GM19328 (cell line): ENCODE measurements around the gene FOXO3.
"Not testable (repeated sequence)": the region's sequence is repeated elsewhere in the genome, so short reads cannot be mapped to it uniquely, and the experiment has no call there.

ENCODE experiments used
- ATAC-seq: cut with Tn5 transposase; IDR thresholded peaks from one replicate; pipeline ENCODE4 v1.9.1; 2021; ENCODE audit warnings: mild to moderate bottlenecking, moderate library complexity; ENCODE audit not compliant: unreplicated experiment

FOXO3 gene

DNA sequence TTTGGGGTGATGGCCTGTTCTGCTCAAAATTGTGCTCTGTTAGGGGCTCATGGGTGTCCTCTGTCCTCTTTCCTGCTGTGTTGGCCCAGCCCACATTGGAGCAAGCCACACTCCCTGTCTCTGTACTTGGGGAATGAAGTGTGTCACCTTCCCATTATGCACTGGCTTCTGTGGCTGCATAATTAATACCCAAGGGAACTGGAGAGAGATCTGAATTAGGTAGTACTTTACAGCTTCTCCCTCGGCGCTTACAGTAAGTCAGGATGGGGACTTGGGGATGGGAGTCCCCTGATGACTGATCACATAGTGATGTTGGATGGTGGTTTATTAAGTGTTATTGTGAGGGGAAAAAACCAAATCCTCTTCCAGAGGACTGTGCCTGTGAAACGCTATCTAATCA lies 116.6 kb downstream of the FOXO3 start:
- ATAC-seq = no peak

DNA sequence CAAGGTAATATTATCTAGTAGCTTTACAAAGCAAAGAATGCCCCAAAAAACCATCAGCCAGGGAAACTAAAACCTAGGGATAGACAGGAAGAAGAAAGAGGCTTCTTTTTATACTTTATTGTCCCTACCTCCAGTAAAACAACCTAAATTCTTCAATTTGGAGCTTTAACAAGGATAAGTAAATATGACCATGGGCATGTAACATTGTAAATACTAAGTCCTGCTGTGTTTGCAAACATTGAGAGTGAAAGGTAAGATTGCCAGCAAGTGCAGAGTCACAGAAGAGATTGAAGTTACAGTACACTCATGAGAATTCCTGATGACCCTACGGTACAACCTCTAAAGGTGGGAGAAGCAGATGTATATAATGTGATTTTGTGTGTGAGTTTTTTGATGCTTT lies 117.2 kb downstream of the FOXO3 start:
- no peak for ATAC-seq

DNA sequence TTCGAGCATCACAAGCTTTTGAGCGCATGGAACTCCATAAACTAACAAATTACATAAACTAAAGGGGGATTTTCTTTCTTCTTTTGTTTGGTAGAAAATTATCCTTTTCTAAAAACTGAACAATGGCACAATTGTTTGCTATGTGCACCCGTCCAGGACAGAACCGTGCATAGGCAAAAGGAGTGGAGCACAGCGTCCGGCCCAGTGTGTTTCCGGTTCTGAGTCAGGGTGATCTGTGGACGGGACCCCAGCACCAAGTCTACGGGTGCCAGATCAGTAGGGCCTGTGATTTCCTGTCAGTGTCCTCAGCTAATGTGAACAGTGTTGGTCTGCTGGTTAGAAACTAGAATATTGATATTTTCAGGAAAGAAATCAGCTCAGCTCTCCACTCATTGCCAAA lies 119.6 kb downstream of the FOXO3 start:
- not testable (repeated sequence) for ATAC-seq

DNA sequence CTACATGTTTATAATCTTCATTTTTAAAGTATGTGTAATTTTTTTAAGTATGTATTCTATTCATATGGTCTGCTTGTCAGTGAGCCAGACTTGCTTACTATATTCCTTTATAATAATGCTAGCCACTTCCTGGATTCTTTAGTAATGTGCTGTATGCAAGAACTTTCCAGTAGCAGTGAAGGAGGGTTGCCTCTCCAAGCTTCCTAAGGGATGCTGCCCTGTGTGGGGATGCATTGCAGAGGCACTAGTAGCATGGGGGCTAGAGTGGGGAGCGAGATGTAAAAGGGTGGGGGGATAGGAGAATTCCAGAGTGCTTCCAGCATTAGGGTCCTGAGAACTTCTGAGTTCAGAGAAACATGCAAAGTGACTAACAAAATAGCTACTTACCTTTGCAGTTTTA lies 121.0 kb downstream of the FOXO3 start:
- not testable (repeated sequence) for ATAC-seq

DNA sequence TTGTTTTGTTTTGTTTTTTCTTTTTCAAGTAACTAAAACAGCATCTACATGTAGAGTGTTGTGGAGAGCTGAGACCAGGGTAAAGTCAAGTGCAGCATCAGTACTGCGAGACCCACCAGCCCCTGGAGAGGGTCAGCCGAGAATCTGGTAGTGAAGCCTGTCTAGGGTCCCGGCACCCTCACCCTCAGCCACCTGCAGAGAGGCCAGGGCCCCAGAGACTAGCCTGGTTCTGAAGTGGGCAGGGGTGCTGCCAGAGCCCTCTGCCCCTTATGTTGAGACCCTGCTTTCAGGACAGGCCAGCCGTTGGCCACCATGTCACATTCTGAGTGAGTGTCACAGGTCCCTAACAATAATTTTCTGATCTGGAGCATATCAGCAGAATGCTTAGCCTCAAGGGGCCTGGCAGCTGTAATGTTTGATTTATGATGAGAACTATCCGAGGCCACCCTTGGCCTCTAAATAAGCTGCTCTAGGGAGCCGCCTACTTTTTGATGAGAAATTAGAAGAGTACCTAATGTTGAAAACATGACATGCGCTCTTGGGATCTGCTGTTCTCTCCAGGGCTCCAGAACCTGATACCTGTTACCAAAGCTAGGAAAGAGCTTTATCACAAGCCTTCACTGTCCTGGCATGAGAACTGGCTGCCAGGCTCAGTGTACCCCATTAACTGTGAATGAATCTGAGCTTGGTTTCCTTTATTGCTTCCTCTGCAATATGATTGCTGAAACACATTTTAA lies 121.8 kb downstream of the FOXO3 start:
- not testable (repeated sequence) for ATAC-seq

DNA sequence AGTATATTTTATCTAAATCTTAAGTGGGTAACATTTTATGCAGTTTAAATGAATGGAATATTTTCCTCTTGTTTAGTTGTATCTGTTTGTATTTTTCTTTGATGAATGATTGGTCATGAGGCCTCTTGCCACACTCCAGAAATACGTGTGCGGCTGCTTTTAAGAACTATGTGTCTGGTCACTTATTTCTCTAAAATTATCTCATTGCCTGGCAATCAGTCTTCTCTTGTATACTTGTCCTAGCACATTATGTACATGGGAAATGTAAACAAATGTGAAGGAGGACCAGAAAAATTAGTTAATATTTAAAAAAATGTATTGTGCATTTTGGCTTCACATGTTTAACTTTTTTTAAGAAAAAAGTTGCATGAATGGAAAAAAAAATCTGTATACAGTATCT lies 123.3 kb downstream of the FOXO3 start:
- ATAC-seq = not testable (repeated sequence)

DNA sequence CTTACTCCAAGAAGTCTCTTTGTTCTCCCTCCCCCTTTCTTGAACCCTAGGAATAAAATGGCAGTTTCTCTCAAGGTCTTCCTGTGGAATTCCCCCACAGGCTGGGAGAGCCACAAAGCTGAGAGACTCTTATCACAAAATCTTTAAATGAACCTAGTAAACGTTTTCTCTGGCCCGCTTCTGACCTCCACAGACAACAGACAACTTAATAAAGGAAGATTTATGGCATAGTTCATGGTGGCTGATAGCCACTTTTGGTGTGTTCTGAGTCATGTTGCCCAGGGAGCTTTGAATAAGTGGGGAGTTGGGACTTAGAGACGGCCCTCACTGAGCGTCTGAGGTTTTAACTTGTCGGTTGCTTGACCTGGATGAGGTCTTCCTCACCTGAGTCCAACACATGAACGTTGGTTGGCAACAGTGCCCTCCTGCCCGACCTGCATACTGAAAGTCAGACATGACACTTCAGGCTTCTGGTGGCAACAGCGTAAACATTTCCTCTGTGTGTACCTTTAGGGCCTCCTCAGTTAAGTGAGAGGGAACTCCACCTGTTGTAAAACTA lies 124.1 kb downstream of the FOXO3 start:
- ATAC-seq = no peak

DNA sequence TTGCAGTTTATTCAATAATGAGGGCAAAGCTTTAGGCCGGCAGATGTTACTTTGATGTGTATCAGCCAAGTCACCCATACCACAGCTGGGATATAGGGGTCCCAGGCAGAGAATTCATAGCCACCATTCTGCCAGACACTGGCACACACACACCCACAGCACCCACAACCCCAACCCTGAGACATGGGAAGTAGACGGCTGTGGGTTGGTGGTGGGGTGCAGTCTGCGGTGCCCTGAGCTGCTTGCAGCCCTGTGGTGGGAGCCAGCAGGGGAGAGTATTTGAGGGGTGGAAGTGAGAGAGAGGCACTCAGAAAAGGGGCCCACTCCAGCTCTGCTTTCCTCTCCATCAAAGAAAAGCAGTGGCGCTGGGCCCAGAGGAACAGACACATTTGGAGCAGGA lies 125.3 kb downstream of the FOXO3 start:
- ATAC-seq = no peak

DNA sequence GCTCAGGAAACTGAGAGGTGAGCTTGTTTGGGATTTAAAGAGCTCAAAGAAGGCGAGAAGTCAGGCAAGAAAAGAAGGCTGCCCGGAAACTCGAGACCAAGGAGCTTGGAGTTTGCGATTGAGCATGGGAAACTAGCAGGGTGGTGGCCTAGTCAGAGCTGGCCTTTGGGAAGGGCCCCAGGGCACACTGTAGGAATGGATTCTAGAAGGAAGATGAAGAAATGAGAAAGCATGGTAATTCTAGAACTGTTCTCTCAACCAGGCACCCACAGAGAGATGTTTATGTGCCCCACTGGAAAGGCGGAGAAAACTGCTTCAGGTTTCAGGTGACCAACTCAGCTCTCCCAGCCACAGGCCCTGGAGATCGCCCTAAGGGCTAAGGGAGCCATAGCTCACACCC lies 126.2 kb downstream of the FOXO3 start:
- ATAC-seq = no peak

DNA sequence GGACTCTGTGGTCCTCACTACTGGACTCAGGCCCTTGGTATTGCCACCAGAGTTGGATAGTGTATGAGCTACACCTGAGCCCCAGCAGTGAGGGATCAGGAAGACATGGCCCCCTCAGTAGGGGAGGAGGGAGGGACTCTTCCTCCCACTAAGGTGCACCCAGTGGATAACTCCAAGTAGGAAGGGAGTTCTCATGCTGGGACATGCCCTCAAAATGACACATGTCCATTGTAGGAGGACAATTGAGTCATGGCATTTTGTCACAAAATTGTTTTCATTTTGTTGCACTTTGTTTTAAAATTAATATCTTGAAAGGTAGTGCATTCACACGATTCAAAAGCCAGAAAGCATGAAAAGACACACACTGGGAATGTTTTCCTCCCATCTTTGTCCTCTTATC lies 127.2 kb downstream of the FOXO3 start:
- no peak for ATAC-seq

DNA sequence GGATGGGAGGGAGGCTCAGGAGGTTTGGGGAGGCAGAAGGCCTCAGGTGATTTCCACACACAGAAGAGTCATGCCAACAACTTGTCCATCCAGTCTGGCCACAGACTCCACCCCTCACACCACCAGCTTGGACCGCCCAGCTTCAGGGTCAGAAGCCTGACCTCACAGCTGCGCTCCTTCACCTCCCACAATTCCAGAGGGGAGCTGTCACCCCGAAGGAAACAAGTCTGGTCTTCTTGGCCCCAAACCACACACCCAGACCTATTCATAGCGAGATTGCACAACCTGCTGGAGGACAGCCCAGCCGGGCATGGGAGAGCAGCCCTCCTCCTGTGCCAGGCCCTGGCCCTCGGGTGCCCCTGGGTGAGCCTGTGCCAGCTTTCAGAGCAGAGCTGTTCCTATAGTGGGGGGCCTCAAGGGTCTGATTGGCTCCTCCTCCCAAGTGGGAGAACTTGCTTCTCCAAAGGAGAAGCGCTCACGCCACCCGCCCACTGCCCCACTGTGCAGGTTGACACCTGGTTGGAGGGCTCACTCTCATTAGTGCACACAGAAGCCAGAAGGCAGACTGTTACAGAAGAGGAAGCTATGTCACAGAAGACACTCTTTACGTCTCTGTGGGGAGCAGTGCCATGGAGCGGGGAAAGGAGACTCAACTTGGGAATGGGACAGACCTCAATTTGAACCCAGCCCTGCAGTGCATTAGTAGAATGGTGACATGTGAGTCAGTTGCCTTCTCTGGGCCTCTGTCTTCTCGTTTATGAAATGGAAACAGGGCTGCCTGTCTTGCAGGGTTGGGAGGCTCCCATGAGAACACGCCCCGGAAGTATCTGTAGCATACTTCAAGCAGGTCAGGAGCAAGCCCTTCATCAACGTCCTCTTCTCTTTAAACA lies 128.8 kb downstream of the FOXO3 start:
- ATAC-seq = no peak

DNA sequence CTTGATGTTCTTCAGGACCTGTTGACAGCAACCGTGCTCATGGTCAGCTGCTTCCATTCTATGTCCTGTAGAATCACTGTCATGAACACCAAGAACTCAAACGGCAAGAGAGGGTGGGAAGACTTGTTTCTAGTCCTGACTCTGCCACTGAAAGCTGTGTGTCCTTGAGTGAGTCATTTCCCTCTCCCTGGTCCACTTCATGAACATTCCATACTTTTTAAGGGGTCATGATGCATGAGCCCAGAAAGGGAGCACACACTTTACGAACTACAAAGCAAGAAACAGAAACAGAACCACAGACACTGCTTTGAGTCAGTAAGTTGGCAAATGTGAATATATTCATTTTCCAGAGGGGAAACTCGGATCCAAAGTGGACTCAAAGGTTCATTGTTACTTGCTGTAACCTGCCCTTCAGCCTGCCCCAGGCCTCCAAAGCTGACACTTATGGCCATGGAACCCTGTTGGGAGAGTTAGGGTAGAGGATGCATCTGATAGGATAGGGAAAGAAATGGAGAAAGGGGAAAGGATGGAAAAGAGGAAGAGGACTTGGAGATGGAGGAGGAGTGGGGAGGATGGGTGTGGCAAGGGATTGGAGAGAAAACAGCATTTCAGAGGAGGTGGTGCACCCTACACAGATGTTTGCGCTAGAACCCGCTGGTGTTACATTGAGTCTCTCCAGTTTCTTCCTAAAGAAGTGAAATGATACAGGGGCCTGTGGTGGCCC lies 129.8 kb downstream of the FOXO3 start:
- ATAC-seq = no peak

DNA sequence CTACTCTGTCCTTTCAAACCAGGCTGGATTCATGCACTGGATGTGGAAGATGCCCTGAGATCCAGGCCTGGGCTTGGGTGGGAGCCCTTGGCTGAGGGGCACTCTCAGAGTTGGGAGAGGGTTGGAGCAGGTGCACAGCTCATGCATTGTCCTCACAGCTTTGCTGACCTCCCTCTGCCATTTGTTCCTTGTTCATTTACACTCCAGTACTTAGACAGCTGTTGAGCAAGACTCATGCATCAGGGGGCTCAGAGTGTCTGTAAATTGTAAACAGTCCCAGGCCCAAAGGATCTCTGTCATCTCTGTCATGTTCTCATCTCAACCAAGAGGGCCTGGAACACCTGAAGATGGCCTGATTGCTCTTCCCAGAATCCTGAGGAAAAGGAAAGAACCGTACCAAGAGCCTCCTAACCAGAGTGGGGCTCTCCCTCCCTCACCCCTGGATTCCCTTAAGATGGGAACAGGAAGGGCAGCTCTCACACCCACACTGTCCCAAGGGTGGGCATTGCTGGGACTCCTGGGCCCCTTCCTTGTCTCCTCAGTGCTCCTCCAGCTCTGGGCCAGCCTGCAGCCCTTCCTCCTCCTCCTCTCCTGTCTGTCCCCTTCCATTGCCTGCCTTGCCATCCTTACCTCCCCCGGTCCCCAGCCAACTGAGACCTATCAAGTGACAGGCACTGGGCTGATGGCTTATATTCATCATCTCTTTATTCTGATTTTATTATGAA lies 132.9 kb downstream of the FOXO3 start:
- ATAC-seq = no peak

DNA sequence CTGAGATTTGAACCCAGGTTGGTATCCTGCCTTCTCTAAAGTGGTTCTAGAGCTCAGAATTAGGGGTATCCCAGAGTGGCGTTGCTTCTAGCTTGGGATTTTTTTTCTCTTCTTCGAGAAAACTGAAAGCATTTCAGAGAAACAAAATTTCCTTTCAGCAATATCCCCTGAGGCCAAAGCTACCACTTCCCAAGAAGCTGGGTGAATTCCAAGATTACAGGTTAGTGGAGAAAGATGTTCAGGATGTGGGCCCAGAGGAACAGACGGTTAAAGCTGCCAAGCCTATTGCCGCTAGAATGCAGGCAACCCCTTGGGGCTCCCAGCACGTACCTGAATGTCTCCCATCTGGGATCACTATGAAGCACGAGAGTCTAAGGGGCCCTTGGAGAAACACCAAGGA lies 134.1 kb downstream of the FOXO3 start:
- no peak for ATAC-seq

DNA sequence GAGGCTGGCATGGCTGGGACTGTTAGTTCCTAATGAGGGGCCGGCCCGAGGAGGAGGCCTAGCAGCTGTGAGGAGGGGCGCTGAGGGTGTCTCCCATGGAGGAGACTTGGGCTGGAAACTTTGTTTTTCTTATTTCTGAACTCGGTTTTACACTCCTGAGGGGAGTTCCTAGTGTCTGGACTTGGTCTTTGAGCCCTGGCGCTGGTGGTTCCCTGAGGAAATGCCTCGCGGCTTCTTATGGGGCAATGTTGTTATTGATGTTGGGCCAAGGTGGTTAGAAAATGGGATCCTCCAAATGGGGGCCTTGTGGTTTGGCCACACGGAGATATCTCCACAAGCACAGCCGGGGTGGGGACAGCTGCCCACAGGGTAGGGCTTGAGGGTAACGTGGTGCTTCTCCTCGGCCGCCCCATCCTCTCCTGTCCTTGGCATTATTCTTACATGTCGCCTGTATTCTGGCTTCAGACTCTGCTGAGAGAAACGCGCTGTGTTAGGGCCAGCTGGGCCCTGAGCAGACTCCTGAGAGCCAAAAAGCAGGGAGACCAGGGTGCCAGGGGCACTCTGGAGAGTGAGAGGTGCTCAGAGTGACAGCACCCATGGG lies 136.9 kb downstream of the FOXO3 start:
- ATAC-seq = no peak

DNA sequence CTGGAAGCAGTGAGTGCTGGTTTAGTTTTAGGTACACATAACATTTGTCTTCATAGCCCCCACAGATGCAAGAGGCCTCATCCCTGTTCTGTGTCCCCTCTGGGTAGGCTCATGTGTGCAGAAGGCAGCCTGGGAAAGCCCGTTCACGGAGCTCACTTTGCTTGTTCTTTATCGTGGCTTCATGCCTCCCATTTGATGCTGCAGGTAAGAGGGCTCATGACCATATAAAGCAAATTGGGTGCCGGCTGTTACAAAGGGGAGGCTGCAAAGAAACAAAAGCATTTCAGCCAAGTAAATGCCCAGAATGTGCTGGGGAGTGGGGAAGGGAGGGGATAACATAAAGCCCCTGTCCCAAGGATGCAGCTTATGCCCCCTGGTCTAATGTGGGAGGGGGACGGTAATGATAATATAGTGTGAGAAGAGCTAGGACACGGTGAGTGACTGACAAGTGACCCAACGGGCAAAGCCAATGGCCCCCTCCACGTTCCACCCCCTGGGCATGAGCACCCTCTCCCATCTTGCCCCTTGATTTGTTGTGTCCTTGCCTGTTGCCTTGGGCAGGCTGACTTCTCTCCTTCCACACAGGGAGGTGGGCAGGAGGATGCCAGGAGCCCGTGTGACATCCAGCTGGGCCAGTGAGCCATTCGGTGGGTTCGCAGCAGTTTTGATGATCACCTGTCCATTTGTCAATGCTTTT lies 138.0 kb downstream of the FOXO3 start:
- no peak for ATAC-seq

DNA sequence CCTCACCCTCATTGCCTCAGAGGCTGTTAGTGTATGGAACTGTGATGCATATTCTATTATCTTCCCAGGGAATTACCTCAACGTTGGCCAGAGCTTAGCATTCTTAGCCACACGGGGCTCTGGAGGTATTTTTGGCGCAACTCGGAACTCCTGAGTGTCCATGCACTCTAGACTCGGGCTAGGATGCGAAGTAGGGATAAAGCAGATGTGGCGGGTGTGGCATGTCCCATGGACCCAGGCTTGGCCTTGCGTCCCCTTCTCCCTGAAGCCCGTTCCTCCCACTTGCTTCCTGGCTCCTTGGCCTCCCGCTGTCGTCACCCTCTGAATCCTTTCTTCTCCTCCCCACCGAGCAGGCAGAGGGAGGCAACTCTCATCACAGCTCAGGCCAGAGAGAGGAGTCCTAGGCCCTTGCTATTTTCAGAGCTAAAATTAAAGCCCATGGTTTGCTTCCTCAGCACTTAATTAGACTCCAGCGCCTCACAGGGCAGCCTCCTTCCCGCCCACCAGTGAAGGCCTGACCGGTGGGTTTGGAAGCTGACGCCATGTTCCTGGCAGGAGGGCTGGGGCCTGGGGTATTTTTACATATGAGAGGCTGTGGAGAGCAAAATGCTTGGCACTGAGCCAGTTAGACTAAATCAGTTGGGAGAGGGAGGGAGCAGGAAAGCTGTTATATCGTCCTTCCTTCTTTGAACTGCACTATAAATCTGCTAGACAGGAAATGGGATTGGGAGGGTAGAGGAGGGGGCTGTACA lies 138.7 kb downstream of the FOXO3 start:
- no peak for ATAC-seq

DNA sequence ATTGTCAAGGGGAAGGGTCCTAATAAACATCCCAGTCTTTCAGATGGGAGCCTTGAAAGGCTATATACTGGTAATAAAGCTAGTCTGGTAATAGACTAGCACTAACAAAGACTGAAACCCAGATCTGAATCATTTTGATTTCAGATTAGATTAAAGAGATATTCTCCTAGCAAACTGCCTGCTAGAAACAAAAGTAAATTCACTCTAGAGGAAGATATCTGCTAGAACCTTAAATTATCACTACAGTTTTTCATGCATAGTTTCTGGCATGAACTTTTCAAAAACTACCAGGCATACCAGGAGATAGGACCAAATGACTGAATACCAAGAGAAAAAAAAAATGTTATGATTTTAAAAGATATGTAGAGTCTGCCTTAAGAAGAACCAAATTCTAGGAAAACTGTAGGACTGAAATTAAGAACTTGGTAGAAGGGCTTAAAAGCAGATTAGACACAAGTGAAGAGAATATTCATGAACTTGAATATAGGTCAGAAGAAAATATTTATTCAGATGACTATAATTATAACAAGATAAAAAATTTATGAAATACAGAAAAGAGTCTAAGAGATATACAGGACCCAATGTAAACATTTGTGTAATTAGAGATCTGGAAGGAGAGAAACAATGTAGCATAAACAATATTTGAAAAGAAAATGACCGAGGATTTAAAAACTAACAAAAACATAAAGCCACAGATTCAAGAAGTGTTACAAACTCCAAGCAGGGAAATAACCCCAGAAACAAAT lies 141.6 kb downstream of the FOXO3 start:
- no peak for ATAC-seq
